H54 (cell line): ENCODE results near the gene NDUFS2.
A peak's percentile ranks its signal among the peaks of the same experiment; 100 is the strongest.

Source experiments
- DNase-seq: peaks from one replicate; pipeline ENCODE4 v3.0.0; 2011; ENCODE audit warnings: low spot score, mixed read lengths; ENCODE audit not compliant: insufficient read length
- FAIRE-seq: peaks from 3 replicates; lab custom pipeline; 2011; peaks lifted over from hg19 to GRCh38; lab: Jason Lieb, UNC
- POLR2A ChIP-seq: IDR thresholded peaks from 2 replicates; pipeline ENCODE4 v1.6.1; 2011; ENCODE audit warnings: low read depth, mild to moderate bottlenecking, low read length

NDUFS2 gene

DNA sequence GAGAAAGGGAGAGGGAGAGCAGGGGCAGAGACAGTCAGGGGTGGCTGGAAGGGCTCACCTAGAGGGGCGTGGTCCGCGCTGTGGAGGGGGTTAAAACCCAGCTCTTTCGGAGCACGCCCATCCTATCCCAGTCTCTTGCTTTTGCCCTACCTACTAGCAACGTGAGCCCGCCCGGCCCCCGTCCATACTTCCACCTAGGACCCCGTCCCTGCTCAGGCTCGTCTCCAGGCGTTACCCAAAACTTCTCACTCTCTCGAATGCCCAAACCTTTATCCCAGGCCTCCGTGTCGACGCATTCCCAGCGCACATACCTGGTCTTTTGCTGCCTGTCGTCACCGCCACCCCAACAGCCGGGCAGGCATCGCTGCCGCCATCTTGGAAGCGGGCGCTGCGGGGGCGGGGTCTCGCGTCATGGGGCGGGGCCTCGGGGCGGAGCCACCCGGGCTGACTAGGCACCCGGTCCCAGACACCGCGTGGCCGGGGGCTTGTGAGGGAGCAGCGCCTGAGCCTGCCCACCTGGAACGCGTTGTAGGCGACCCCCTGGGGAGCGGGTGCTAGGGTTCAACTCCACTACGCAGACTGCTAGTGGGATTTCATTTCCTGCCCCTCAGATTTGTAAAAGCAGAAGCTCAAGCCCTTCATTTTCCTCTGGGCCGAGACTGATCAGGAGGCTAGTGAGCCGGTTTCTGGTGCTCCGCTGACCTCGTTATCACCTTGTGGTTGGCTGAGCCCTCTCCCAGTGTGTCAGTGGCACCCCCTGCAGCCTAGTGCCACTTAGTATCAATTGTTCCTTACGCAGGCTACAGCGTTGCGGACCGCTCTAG, 24.8 kb upstream of the NDUFS2 start, which contains the start of gene B4GALT3:
TSS of gene B4GALT3 (minus strand) at position 396 of the 824 bp plus-strand sequence. CDS start 1,447 bp downstream, outside the sequence.
- no peak for FAIRE-seq

DNA sequence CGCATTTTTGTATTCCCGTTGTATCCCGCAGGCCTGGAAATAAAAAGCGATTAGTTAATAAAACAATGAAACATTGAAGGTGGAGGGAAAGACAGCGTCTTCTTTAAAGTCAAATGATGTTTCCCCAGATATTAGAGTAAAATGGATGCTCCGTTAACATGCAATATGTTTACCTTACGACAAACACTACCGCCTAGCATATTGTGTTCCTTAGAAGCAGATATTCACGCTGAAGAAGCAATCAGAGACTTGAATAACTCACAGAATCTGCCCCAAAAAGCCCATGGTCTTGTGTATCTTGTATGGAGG, 24.3 kb upstream of the NDUFS2 start:
- FAIRE-seq (no peak), DNase-seq (no peak)
- TF ChIP-seq POLR2A = no peak

More for the DNA sequence above, 24.8 kb upstream of the NDUFS2 start, which contains the start of gene B4GALT3:
- peak; percentile 98 for TF ChIP-seq POLR2A
- DNase-seq = peak; percentile 88

DNA sequence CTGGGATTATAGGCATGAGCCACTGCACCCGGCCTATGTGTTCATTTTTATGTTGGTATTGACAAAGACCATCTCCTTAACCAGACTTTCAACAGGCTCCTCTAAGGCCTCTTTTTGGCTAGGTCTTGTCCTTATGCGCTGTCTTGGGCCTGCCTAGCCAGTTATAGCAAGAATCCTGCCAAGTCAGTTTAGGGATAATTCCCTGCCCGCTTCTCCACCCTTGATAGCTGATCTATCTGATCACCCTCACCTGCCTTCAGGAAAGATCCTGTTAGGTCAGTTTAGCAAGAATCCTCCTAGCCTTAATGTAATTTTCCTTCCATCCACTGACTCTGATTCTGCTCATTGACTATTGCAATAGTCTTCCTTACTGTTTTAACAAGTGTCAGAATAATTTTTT, 22.5 kb upstream of the NDUFS2 start:
- FAIRE-seq = no peak
- TF ChIP-seq POLR2A = no peak
- DNase-seq = no peak

DNA sequence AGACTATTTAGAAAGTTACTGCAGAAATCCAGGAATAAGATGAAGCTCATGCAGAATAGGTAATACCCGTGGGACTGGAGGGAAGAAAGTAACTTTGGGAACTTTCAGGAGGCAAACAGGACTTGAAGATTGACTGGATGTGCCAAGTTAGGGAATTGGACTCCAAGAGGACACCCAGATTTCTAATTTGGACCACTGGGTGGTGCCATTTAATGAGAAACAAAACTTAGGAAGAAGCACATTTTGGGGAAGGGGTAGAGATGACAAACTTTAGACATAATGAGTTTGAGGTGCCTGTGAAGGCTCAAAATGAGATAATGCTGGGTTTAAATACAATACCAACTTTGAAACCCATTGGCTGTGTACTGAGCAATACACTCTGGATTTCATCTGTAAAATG, 21.5 kb upstream of the NDUFS2 start:
- no peak for TF ChIP-seq POLR2A
- DNase-seq (no peak), FAIRE-seq (no peak)

DNA sequence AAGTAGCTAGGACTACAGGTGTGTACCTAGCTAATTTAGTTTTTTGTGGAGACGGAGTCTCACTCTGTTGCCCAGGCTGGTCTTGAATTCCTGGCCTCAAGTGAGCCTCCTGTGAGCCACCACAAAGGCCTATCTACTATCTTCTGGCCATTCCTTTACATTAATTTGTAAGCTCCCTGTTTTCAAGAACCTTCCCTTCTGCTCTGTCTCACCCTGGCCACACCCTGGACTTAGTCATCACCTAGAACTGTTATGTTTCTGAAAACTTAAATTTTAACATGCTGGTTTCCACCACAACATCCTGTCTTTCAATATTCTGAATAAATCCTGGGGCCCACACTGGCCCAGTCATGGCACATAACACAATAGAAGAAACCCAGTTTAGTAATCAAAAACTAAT, 20.0 kb upstream of the NDUFS2 start:
- no peak for FAIRE-seq
- TF ChIP-seq POLR2A = no peak
- DNase-seq = peak; percentile 44

DNA sequence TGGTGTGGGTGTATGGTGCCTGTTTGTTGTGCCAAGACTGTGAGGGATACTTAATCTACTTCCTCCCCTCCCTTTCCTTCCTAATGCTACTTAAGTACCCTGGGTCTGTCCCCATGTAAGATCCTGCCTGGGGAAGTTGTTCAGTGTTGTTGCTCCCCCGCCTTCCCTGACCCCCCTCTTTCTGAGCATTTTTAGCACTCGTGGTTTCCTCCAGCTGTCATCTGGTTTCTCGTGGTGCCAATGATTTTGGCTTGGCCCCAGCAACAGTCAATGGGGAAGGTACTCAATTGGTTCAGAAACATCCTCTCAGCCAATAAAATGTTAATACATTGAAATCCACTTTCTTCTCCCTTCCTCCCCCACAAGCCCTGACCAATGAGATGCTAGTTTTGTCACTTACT, 16.9 kb upstream of the NDUFS2 start:
- TF ChIP-seq POLR2A = no peak
- no peak for FAIRE-seq
- peak; percentile 38 for DNase-seq

DNA sequence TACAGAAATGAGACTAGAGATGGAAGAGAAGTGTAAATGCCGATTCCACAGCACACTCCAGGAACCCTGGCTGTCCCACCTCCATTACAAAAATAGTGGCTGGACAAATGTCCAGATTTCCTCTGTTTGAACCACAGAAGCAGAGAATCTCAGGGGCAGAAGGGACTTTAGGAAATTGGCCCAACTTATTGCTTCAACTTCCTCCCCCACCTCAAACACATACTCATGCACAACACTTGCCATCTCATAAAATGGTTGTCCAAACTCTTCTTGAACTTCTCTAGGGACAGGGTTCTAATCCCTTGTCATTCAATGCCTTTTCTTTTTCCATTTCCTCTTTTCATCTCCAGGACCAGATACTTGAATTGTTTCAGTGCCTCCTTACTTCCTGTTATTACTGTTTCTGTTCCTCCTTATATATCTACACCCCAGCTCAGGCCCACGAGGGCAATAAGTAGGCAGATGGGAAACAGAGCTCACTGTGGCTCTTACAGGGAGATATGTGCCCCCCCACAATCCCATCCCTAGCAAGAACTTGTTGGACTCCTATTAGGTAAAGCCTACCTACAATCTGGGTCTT, 16.3 kb upstream of the NDUFS2 start:
- no peak for FAIRE-seq

DNA sequence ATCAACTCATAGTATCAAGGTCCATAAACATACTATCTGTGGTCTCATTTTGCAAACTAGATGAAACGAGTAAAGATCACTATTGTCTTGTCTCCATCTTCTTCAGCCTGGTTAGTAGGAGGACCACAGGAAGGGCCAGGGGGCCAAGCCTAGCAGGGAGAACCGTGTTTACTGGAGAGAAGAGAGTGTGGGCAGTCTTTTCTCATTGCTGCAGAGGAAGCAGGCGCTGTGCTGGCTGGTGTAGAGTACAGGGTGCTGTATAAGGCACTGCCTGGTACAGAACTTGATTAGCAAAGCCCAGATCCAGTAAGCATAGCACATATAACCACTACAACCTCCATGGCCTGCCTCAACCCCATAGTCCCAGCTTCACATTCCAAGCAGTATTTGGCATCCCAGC, 14.9 kb upstream of the NDUFS2 start:
- DNase-seq (no peak), FAIRE-seq (no peak)
- TF ChIP-seq POLR2A = no peak

More for the DNA sequence above, 16.3 kb upstream of the NDUFS2 start:
- DNase-seq = no peak
- no peak for TF ChIP-seq POLR2A

DNA sequence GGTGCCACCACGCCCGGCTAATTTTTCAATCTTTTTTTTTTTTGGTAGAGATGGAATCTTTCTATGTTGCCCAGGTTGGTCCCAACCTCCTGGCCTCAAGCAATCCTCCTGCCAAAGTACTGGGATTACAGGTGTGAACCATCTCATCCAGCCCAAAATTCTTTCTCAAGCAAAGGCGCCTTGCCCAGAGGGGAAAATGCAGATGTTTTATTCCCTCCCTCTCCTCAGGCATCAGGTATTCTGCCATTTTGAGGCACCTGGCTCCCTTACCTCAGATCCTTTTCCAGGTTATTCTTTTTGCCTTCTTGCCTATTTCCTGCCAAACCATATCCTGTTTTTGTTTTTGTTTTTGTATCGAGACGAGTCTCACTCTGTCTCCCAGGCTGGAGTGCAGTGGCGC, 13.8 kb upstream of the NDUFS2 start:
- no peak for DNase-seq
- FAIRE-seq = no peak
- no peak for TF ChIP-seq POLR2A

DNA sequence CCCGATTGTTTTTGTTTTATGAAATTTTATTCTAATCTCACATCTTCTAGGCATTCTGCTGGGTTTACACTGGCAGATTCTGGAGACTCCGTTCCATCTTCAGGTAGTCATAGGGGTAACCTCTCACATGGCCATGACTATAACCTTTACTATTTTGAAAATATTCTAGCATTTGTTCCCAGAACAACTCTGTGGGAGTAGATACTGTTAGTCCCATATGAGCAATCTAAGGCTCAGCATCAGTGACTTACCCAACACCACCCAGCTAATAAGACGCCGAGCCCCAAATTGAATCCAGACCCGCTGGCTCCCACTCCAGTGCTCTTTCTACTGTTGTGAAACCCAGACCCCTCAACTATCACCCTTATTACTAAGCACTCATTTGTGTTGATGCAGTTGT, 13.1 kb upstream of the NDUFS2 start:
- no peak for TF ChIP-seq POLR2A
- DNase-seq (no peak), FAIRE-seq (no peak)

DNA sequence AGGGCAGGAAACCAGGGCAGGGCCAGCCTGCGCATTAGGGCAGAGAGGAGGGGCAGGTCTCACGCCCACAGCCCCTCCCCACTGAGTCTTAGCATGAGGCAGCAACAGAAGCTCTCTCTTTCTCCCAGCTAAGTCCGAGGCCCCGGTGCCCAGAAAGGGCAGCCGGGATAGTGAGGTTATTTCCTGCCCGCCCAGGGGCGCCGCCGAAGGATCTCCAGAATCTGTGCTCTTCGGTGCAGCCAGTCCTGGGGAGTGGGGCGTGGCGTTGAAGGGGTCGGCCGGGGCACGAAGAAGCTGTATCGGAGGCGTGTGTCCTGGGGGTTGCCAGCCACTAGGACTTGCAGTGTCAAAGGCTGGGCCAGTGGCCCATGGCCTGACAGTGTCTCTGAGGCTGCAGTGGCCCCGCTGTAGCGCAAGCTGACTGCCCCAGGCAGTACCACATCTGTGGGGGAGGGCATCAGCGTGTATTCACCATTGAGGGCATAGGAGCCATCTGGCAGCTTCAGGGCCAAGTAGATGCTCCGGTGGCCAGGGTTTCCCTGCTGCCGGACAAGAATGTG, 11.1 kb upstream of the NDUFS2 start:
- FAIRE-seq (no peak), DNase-seq (no peak)
- TF ChIP-seq POLR2A = no peak

DNA sequence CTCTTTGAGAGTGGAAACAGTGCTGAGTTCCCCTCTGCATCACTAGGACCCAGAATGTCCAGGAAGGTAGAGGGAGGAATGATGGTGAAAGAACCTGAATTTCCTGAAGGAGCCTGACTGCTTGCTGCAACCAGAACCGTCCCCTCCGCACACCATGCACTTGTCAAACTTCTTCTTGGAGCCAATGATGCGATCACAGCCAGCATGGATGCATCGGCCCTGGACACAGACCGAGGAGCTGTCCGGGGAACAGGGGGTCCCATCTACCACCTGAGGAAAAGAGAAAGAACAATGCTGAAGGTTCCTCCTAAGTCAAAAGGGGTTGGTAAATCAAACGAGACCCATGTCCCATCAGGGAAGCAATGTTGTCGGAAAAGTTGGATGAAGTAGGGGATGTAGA, 10.2 kb upstream of the NDUFS2 start:
- no peak for TF ChIP-seq POLR2A
- FAIRE-seq = no peak
- DNase-seq = no peak

DNA sequence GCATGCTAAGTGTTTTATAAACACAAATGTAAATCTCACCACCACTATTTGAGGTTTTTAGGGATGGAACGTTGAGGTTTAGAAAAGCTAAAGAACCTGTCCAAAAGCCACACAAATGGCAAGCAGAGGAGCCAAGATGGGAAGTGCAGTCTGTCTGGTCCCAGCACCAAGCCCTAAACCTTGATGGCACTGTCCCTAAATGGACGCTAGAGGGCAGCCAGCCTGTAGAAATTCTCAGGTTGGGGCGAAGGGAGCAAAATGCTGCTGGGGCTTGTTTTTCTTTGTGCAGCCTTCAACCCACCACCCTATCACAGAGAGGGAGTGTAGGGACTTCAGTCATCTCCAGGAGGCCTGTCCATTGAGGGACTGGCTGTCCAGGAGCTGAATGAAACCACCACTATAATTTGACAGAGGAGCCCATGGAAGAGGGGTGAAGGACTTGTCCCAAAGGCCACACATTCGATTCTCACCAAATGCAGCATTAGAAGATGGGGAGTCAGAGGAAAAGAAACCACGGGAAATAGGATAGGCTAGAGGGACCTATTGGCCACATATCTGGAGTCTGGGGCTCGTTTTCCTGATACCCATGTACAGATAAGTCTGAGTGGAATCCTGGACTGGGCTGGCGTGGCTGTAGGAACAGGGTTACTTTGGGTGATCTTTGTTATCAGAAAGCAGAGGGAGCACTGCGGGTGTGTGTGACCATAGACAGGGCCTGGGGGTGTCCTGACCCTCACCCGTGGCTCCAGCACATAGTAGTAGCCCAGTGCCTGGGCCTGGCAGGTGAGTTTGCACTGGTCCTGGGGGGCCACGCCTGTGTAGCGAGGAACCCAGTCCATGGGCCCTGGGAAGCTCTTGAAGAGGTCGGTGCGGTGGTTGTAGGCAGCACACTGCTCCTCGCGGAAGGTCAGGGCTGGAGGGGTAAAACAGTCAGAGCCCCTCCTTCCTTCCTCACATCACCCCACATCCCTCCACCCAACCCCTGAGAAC, 9.4 kb upstream of the NDUFS2 start:
- FAIRE-seq (no peak), DNase-seq (peak; percentile 62)
- TF ChIP-seq POLR2A = no peak
